GM19324 (cell line): ENCODE measurements around the gene SYP.

Experiments used
- ATAC-seq: cut with Tn5 transposase; IDR thresholded peaks from one replicate; pipeline ENCODE4 v1.9.1; 2021; ENCODE audit warnings: mild to moderate bottlenecking, moderate library complexity; ENCODE audit not compliant: unreplicated experiment, low FRiP score

SYP gene

GRCh38 chrX:49192722-49193328 lies 7.2 kb downstream of the SYP start:
- no peak for ATAC-seq

- ATAC-seq, result no peak
These were observed 8.4 kb downstream of the SYP start for GRCh38 chrX:49191574-49192011.

GRCh38 chrX:49190821-49191573 lies 9.0 kb downstream of the SYP start:
- peak; percentile 88 for ATAC-seq

GRCh38 chrX:49189606-49190005 lies 10.4 kb downstream of the SYP start:
- no peak for ATAC-seq

- no peak for ATAC-seq
These were observed 11.4 kb downstream of the SYP start for GRCh38 chrX:49188468-49189076.

- no peak for ATAC-seq
These were observed 12.5 kb downstream of the SYP start for GRCh38 chrX:49187526-49187925.

GRCh38 chrX:49187028-49187394 lies 13.0 kb downstream of the SYP start:
- no peak for ATAC-seq

GRCh38 chrX:49186125-49187027 lies 13.6 kb downstream of the SYP start, which contains the start of gene PRICKLE3:
Gene PRICKLE3 (minus strand): TSS chrX:49186373. CDS start chrX:49186297, 76 bp downstream.
- ATAC-seq, result no peak

- ATAC-seq, result no peak
These were observed 15.4 kb downstream of the SYP start for GRCh38 chrX:49184294-49185281.

GRCh38 chrX:49183701-49184281 lies 16.2 kb downstream of the SYP start:
- ATAC-seq, result no peak

GRCh38 chrX:49179358-49179757 lies 20.6 kb downstream of the SYP start:
- no peak for ATAC-seq

GRCh38 chrX:49178537-49178936 lies 21.5 kb downstream of the SYP start:
- no peak for ATAC-seq

- ATAC-seq, result no peak
These were observed 22.0 kb downstream of the SYP start for GRCh38 chrX:49177873-49178480.

GRCh38 chrX:49177338-49177833 lies 22.6 kb downstream of the SYP start:
- no peak for ATAC-seq

GRCh38 chrX:49176421-49177326 lies 23.3 kb downstream of the SYP start:
- ATAC-seq, result no peak

GRCh38 chrX:49175435-49176274 lies 24.3 kb downstream of the SYP start:
- ATAC-seq, result no peak

GRCh38 chrX:49174723-49175122 lies 25.3 kb downstream of the SYP start:
- ATAC-seq, result no peak
